Right cardiac atrium (tissue), 5 donors: ENCODE data around the gene FNDC7. TPM values are rescaled to one million over a fixed set of nuclear protein-coding genes. Genes with fewer than 3 reads are reported as not detected.
"Not testable (repeated sequence)": the region's sequence is repeated elsewhere in the genome, so short reads cannot be mapped to it uniquely, and the experiment has no call there.

ENCODE experiments used
- ATAC-seq, 2 donors: fragments of 200-7000 bp; cut with Tn5 transposase; one replicate each; pipeline versions ENCODE4 v1.8.0 to v1.9.1; 2020; ENCODE audit warnings: moderate library complexity in 2 of 2, mild to moderate bottlenecking in 1 of 2
- DNase-seq, 3 donors: peaks; one replicate each; pipeline ENCODE4 v3.0.0-alpha.2; 2020
- H3K27ac ChIP-seq: one replicate; pipeline ENCODE4 v1.5.1; 2013; ENCODE audit warnings: mild to moderate bottlenecking, low read length, control low read depth, moderate library complexity
- H3K27me3 ChIP-seq: one replicate; pipeline ENCODE4 v1.6.1; 2013; ENCODE audit not compliant: control insufficient read depth, insufficient read depth
- H3K4me1 ChIP-seq: one replicate; pipeline ENCODE4 v1.6.1; 2013; ENCODE audit warnings: low read length; ENCODE audit not compliant: control insufficient read depth, insufficient read depth
- H3K4me3 ChIP-seq: one replicate; pipeline ENCODE4 v1.5.1; 2013; ENCODE audit warnings: low read length, control low read depth
- H3K9me3 ChIP-seq: one replicate; pipeline ENCODE4 v1.6.1; 2013; ENCODE audit warnings: low read length; ENCODE audit not compliant: control insufficient read depth
- WGBS: extraction: QIAGEN DNeasy Blood & Tissue Kit; methylation state at CpG from one replicate; pipeline ENCODE4 v1.1.7; 2013; 5-methylcytosine and 5-hydroxymethylcytosine counted together
- intact Hi-C, 4 donors: fragments of 100-400 bp; cut with DNase I; formaldehyde crosslinking; loops; one replicate each; pipeline versions ENCODE4 v1.11.0 to v1.14.0; 2022 to 2023
- polyA plus RNA-seq: library from polyadenylated mRNA; stranded (reverse); fragments of 200-250 nt; gene quantifications from one replicate; pipeline ENCODE4 v1.2.3, GENCODE V29; 2013
- total RNA-seq, 4 donors: library from RNA; stranded (reverse); fragmentation: NEBNext Ultra II Directional; extraction: Animal tissue kit (Norgen Biotek cat#: 25700); gene quantifications; one replicate each; pipeline ENCODE4 v1.2.1, GENCODE V29; 2021
- donor health status: healthy with polysubstance abuse.
- donor health status: DM: no; HTN: yes; CAD: no.
- donor health status: DM: no; HTN: no; CAD: no.
- donor health status: DM: no; HTN: yes; CAD: no; lungs with severe emphysema.
- donor health status: DM: yes; HTN: yes; CAD: no.

FNDC7 gene
- total and polyA plus RNA-seq, 5 donors: 0.15 TPM; not detected in 4

DNA sequence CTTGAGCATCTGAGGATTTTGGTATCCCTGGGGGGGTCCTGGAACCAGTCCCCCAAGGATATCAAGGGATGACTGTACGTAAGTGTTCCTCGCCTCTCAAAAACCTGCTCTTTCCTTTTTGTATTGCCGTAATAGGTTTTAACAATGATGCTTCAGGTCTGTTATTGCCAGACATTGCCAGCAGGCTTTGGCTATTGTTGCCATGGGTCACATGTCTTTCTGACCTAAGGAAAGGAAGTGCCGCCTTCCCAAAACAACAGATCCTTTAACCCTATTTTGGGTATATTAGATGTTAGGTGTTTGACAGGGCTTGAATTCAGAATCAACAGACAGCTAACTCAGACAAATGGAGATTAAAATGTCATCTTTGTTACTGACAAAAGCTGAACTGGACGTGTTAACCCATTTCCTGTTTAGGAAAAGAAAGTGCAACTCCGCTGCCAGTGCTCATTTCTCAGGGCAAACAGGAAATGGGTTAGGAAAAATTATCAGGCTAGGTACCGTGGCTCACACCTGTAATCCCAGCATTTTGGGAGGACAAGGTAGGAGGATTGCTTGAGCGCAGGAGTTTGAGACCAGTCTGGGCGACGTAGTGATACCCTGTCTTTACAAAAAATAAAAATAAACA, 33.0 kb upstream of the FNDC7 start:
- no peak overlapping the region for H3K27ac ChIP-seq

GRCh38 chr1:108681701-108682100, 31.0 kb upstream of the FNDC7 start:
- ATAC-seq, DNase-seq, H3K4me3 ChIP-seq, H3K27ac ChIP-seq, H3K27me3 ChIP-seq, intact Hi-C loops, H3K4me1 ChIP-seq, H3K9me3 ChIP-seq: not testable (repeated sequence)
- WGBS: 53% methylated on average over 4 of the region's 4 CpGs

More for the DNA sequence above, 33.0 kb upstream of the FNDC7 start:
- no peaks in the 10 kb centered on the region for H3K27me3 ChIP-seq
- H3K4me3 ChIP-seq: no peak overlapping the region
- intact Hi-C loops: no loop called here
- no peaks in the 10 kb centered on the region for H3K9me3 ChIP-seq
- 64% methylated on average over 10 of the region's 10 CpGs for WGBS
- ATAC-seq (peak in 1 of 2 donors; percentile 51), DNase-seq (no peak)
- no peaks in the 10 kb centered on the region for H3K4me1 ChIP-seq

DNA sequence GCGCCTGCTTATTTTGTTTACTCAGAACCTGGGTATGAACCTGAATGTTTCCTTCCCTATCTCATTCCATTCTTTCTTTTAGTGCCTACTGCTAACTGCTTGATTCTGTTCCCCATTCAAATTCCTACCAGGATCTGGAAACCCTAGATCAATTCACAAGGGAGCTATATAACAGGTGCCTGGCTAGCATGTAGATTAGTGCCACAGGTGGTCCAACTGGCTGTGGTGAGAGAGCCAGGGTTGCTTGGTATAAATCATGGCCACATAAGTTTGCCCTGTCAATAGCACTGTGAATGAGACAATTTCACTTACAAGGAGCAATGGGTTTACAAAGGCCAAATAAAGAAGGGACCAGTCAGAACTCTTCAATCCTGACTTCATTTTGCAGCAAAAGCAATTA, 27.2 kb upstream of the FNDC7 start:
- 86% methylated on average over 1 of the region's 1 CpG for WGBS
- ATAC-seq (no peak), DNase-seq (no peak)
- H3K9me3 ChIP-seq: no peaks in the 10 kb centered on the region
- H3K4me1 ChIP-seq: no peaks in the 10 kb centered on the region
- no peak overlapping the region for H3K4me3 ChIP-seq
- H3K27me3 ChIP-seq: no peaks in the 10 kb centered on the region
- intact Hi-C loops: no loop called here
- H3K27ac ChIP-seq: no peak overlapping the region

- 42% methylated on average over 2 of the region's 2 CpGs for WGBS
- no peak overlapping the region for H3K4me3 ChIP-seq
- H3K27me3 ChIP-seq: no peaks in the 10 kb centered on the region
- no peak for ATAC-seq
- H3K4me1 ChIP-seq: no peaks in the 10 kb centered on the region
- intact Hi-C loops: no loop called here
- no peak overlapping the region for H3K27ac ChIP-seq
- DNase-seq: no peak
- H3K9me3 ChIP-seq: no peaks in the 10 kb centered on the region
Observed at GRCh38 chr1:108686614-108687313, 25.9 kb upstream of the FNDC7 start.

GRCh38 chr1:108691128-108691941, 21.4 kb upstream of the FNDC7 start:
- DNase-seq (no peak), ATAC-seq (peak in 1 of 2 donors; percentile 1)
- peak overlapping the region; percentile 97 for H3K27ac ChIP-seq
- H3K9me3 ChIP-seq: no peaks in the 10 kb centered on the region
- H3K27me3 ChIP-seq: no peaks in the 10 kb centered on the region
- WGBS: 19% methylated on average over 12 of the region's 12 CpGs
- H3K4me1 ChIP-seq: no peaks in the 10 kb centered on the region
- peak overlapping the region; percentile 75 for H3K4me3 ChIP-seq
- intact Hi-C loops: loop anchor here in 2 of 4 donors (10.0 kb wide), 1 partner anchor 53 kb away; the partner anchor contains the start of gene STXBP3 (in 2 of the 2)

GRCh38 chr1:108691942-108692723, 20.6 kb upstream of the FNDC7 start, which contains the start of gene PRPF38B:
TSS of gene PRPF38B (plus strand) at chr1:108692310. CDS start at chr1:108692592, 282 bp downstream.
- Histone ChIP-seq H3K4me3 (peak within 1 kb of the TSS; percentile 75), H3K4me1 (no peaks in the 10 kb centered on the region), H3K9me3 (no peaks in the 10 kb centered on the region), H3K27ac (peak within 1 kb of the TSS; percentile 97), H3K27me3 (no peaks in the 10 kb centered on the region)
- DNase-seq (peak; percentile 95 to 98 (median 98)), ATAC-seq (peak; percentile 98 to 99)
- WGBS: under 1% methylated on average over 59 of the region's 59 CpGs
- intact Hi-C loops: loop anchor here in 2 of 4 donors (10.0 kb wide), 1 partner anchor 53 kb away; the partner anchor contains the start of gene STXBP3 (in 2 of the 2)

GRCh38 chr1:108692724-108693655, 19.7 kb upstream of the FNDC7 start:
- peak overlapping the region; percentile 97 for H3K27ac ChIP-seq
- ATAC-seq: peak; percentile 76 to 79
- peak; percentile 35 to 66 (median 65) for DNase-seq
- H3K4me1 ChIP-seq: no peaks in the 10 kb centered on the region
- intact Hi-C loops: loop anchor here in 2 of 4 donors (10.0 kb wide), 1 partner anchor 52 kb away; the partner anchor contains the start of gene STXBP3 (in 2 of the 2)
- peak overlapping the region; percentile 75 for H3K4me3 ChIP-seq
- under 1% methylated on average over 36 of the region's 36 CpGs for WGBS
- no peaks in the 10 kb centered on the region for H3K27me3 ChIP-seq
- H3K9me3 ChIP-seq: no peaks in the 10 kb centered on the region

DNA sequence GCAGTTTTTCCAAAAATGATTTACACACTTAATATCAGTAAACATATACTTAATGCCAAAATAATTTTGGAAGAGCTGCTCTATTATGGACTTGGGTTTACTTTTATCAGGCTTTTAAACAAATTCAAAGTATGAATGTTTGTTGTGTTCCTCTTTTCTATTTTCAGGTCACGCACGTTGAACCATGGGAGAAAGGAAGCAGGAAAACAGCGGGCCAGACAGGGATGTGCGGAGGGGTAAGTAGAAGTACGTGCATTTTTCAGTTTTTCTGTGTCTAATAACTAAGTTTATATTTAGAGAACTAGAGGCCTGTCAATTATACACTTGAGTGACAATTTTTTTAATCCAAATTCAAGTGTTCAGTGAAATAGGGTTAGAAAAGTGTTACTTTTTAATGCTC, 17.2 kb upstream of the FNDC7 start:
- Histone ChIP-seq H3K27me3 (no peaks in the 10 kb centered on the region), H3K9me3 (no peaks in the 10 kb centered on the region), H3K4me3 (no peak overlapping the region), H3K4me1 (no peaks in the 10 kb centered on the region), H3K27ac (no peak overlapping the region)
- 51% methylated on average over 5 of the region's 5 CpGs for WGBS
- ATAC-seq (no peak), DNase-seq (no peak)
- intact Hi-C loops: loop anchor here in 2 of 4 donors (10.0 kb wide), 1 partner anchor 49 kb away; the partner anchor contains the start of gene STXBP3 (in 2 of the 2)

DNA sequence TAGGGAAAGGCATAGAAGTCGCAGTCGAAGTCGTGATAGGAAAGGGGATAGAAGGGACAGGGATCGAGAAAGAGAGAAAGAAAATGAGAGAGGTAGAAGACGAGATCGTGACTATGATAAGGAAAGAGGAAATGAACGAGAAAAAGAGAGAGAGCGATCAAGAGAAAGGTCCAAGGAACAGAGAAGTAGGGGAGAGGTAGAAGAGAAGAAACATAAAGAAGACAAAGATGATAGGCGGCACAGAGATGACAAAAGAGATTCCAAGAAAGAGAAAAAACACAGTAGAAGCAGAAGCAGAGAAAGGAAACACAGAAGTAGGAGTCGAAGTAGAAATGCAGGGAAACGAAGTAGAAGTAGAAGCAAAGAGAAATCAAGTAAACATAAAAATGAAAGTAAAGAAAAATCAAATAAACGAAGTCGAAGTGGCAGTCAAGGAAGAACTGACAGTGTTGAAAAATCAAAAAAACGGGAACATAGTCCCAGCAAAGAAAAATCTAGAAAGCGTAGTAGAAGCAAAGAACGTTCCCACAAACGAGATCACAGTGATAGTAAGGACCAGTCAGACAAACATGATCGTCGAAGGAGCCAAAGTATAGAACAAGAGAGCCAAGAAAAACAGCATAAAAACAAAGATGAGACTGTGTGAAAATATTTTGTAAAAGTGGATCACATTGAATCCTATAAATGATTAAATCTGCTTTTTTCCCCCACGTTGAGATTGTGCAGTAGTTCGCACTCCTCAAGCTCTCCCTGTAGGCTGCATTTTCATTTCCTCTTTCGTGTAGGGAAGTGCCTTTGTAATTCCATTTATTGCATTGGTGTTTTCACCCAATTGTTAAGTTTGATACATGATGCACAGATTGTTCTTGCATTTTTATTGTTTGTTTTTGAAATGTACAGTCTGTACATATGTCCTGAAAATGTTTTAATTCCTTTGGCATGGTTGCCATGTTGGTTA, 13.1 kb upstream of the FNDC7 start:
- no peak overlapping the region for H3K27ac ChIP-seq
- no peaks in the 10 kb centered on the region for H3K4me1 ChIP-seq
- H3K9me3 ChIP-seq: no peaks in the 10 kb centered on the region
- no peak for ATAC-seq
- no peak for DNase-seq
- 76% methylated on average over 22 of the region's 22 CpGs for WGBS
- intact Hi-C loops: loop anchor here in 2 of 4 donors (10.0 kb wide), 1 partner anchor 45 kb away; the partner anchor contains the start of gene STXBP3 (in 2 of the 2)
- no peak overlapping the region for H3K4me3 ChIP-seq
- H3K27me3 ChIP-seq: no peaks in the 10 kb centered on the region
